ENCODE results near the gene C9orf152. TPM values are rescaled to one million over a fixed set of nuclear protein-coding genes. Genes with fewer than 3 reads are reported as not detected.

Gene C9orf152
- total and polyA plus RNA-seq, 10 of the 15 experiments (the other 5 are each of a cell fraction or from before 2014, with no cell fraction given), result 0.04 TPM; not detected in 9

GRCh38 chr9:110256380-110257096 is 48.6 kb upstream of the C9orf152 start, which contains the start of gene TXN (continued):
- no peak for TF ChIP-seq ZBTB40 (IDR thresholded peaks at IDR 0.05; ENCODE audit: borderline replicate concordance)
- no peak for TF ChIP-seq CUX1 (IDR thresholded peaks at IDR 0.05; ENCODE audit: insufficient replicate concordance, low read depth, low read length)
- no peak for TF ChIP-seq PBX3 (IDR thresholded peaks at IDR 0.05; ENCODE audit: insufficient replicate concordance, low read depth, low read length)
- TF ChIP-seq TCF7 (IDR thresholded peaks at IDR 0.05; ENCODE audit: borderline replicate concordance), result no peak
- peak; percentile 83; the same call in 1 of the 2 replicates for TF ChIP-seq YY1 (IDR thresholded peaks at IDR 0.05; ENCODE audit: low read depth, low read length)
- peak; percentile 65 for TF ChIP-seq RELA (IDR thresholded peaks at IDR 0.05; ENCODE audit: borderline replicate concordance, partially characterized antibody)
- TF ChIP-seq USF2 (IDR thresholded peaks at IDR 0.05; ENCODE audit: borderline replicate concordance, low read depth, low read length), result no peak; the same call in 1 of the 2 replicates
- TF ChIP-seq FOXK2 (IDR thresholded peaks at IDR 0.05), result no peak
- TF ChIP-seq JUNB (IDR thresholded peaks at IDR 0.05), result no peak
- no peak for TF ChIP-seq ZNF622 (IDR thresholded peaks at IDR 0.05)
- peak; percentile 100 for TF ChIP-seq BACH1 (IDR thresholded peaks at IDR 0.05; ENCODE audit: borderline replicate concordance)
- TF ChIP-seq RCOR1 (conservative IDR thresholded peaks at IDR 0.05; ENCODE audit: low read depth, low read length), result no peak
- no peak for TF ChIP-seq RB1 (IDR thresholded peaks at IDR 0.05; ENCODE audit: borderline replicate concordance)
- no peak for TF ChIP-seq KAT2A (conservative IDR thresholded peaks at IDR 0.05; ENCODE audit: control insufficient read depth, low read depth, low read length)
- no peak for TF ChIP-seq FOS (IDR thresholded peaks at IDR 0.05; ENCODE audit: borderline replicate concordance, extremely low read depth, insufficient read length)
- TF ChIP-seq SMAD1 (IDR thresholded peaks at IDR 0.05; ENCODE audit: low read depth, partially characterized antibody), result peak; percentile 51

Measured in GM12878 (cell line).